Right forelimb (tissue), 1 donor: ENCODE results near the gene ZP3.
"Not testable (repeated sequence)": the region's sequence is repeated elsewhere in the genome, so short reads cannot be mapped to it uniquely, and the experiment has no call there.

Experiments
- DNase-seq: peaks from one replicate; pipeline ENCODE4 v3.0.0-alpha.2; 2018

Gene ZP3

GRCh38 chr7:76407718-76408117 is 17.0 kb upstream of the ZP3 start:
- no peak for DNase-seq

GRCh38 chr7:76408121-76408560 is 16.6 kb upstream of the ZP3 start:
- no peak for DNase-seq

DNA sequence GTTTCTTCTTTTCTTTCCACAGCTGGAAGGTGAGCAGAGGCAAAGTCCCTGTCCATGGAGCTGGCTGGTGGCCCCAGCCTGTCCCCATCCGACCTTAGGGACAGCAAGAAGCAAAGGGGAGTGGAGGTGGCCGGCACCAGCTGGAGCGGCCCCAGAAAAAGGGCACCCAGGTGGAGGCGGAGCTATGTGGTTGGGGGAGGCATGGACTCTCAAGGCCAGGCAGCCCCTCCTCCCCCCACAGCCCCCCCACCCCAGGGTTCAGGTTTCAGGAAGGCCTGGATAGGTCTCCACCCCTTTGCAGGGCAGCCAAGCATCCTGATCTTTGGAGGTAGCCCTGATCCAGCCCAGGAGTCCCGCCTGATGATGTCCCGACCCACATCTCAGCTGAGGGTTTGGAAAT is 15.2 kb upstream of the ZP3 start, which contains the start of gene SSC4D:
SSC4D (minus strand) TSS at position 161 of the 400 bp plus-strand sequence. CDS start 5,258 bp downstream, outside the sequence.
- DNase-seq = no peak

DNA sequence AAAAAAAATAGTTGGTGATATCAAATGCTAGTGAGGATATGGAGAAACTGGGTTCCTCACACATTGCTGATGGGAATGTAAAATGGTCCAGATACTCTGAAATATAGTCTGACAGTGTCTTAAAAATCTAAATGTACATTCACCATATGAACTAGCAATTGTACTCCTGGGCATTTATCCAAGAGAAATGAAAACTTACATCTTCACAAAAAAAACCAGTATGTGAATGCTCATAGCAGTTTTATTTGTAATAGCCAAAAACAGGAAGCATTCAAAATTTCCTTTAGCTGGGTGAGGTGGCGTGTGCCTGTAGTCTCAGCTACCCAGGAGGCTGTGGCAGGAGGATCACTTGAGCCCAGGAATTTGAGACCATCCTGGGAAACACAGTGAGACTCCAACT is 13.1 kb upstream of the ZP3 start:
- no peak for DNase-seq

GRCh38 chr7:76412249-76412648 is 12.5 kb upstream of the ZP3 start:
- DNase-seq = no peak

DNA sequence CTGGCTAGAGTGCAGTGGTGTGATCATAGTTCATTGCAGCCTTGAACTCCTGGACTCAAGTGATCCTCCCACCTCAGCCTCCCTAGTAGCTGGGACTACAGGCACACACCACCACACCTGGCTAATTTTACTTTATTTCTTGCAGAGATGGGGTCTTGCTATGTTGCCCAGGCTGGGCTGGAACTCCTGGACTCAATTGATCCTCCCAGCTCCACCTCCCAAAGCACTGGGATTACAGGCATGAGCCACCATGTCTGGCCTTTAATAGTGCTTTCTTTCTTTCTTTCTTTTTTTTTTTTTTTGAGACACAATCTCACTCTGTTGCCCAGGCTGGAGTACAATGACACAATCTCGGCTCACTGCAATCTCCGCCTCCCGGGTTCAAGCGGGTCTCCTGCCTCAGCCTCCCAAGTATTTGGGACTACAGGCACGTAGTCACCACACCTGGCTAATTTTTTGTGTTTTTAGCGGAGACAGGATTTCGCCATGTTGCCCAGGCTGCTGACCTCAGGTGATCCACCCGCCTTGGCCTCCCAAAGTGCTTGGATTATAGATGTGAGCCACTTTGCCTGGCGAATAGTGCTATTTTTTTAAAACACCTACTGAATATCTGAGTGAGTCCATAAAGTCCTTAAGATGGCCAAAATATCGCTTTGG is 7.0 kb upstream of the ZP3 start:
- DNase-seq = not testable (repeated sequence)

- not testable (repeated sequence) for DNase-seq
Measured at GRCh38 chr7:76421097-76421496, 3.7 kb upstream of the ZP3 start.

DNA sequence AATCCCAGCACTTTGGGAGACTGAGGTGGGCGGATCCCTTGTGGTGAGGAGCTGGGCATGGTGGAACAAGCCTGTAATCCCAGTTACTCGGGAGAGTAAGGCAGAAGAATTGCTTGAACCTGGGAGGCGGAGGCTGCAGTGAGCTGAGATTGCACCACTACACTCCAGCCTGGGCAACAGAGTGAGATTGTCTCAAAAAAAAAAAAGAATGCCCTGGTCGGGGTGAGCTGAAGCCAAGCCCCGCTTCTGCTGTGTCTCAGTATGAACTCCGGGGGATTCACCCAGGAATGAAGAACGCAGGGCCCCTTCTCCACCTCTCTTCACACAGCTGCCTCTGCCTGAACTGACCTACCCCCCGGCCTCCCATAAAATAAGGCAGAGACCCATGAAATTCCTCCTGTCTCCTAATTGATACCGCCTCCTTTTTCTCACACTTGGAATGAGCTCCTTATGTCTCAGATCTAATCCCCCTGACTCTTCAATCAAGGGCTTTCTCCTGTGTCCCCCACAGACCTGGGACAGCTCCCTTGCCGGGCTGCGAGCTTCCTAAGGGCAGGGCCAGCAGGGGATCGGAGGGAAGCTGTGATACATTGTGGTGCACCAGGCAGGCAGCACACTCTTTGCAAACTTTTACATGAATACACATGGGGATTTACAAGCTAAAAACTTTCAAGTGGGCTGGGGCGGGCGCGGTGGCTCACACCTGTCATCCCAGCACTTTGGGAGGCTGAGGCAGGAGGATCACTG is 911 bp upstream of the ZP3 start:
- DNase-seq = no peak

DNA sequence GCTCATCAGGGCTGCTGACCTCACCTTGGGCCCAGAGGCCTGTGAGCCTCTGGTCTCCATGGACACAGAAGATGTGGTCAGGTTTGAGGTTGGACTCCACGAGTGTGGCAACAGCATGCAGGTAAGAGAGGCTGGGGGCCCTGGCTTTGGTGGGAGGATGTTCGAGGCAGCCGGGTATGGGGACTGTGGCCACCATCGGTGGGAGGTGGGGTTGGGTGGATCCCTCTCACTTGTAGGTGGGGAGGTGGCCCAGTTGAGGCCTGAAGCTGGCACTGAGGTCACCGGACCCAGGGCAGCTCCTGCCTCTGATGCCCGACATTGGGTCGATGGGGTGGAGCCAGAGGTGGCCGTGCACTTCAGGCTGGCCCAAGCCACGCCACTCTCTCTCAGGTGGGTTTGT is 406 bp downstream of the ZP3 start:
- DNase-seq = no peak

DNA sequence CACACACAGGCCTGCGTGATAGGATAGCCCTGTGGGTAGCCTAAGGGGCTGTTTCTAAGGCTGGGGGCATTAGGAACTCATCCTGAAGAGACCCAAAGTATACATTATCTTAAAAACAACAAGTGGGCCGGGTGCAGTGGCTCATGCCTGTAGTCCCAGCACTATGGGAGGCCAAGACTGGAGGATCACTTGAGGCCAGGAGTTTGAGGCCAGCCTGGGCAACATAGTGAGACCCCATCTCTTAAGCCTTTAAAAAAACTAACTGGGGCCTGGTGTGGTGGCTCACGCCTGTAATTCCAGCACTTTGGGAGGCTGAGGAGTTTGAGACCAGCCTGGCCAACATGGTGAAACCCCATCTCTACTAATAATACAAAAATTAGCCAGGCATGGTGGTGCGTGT is 808 bp downstream of the ZP3 start:
- DNase-seq = not testable (repeated sequence)

DNA sequence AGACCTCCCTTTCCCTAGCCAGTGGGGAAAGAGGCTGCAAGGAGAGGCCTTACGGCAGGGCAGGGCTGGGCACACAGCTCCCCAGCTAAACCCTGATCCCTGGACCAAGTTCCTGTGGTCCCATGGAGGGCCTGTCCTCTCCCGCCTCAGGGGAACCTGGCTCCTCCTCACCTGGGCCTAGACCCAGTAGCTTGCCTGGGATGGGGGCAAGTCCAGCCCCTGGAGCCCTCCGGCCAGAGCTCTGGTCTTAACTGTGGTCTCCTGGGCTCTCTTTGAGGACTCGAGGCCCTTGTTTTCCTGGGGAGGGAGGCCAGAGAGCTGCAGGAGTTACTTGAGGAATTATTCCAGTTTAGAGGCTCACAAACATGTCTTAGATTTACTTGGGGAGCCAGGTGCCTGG is 1.5 kb downstream of the ZP3 start:
- no peak for DNase-seq

DNA sequence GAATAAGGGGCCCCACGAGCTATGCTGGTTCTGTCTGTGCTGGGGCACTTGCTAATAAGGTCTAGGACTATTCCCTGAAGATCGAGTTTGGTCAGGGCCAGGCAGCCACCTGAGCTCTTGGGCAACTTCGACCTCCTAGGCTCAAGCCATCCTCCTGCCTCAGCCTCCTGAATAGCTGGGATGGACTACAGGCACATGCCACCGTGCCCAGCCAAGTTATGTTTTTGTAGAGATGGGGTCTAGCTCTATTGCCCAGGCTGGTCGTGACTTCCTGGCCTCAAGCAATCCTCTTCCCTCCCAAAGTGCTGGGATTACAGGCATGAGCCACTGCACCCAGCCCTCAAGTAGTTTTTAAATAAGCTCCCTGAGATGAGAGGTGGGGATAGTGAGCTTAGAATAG is 2.9 kb downstream of the ZP3 start:
- no peak for DNase-seq

DNA sequence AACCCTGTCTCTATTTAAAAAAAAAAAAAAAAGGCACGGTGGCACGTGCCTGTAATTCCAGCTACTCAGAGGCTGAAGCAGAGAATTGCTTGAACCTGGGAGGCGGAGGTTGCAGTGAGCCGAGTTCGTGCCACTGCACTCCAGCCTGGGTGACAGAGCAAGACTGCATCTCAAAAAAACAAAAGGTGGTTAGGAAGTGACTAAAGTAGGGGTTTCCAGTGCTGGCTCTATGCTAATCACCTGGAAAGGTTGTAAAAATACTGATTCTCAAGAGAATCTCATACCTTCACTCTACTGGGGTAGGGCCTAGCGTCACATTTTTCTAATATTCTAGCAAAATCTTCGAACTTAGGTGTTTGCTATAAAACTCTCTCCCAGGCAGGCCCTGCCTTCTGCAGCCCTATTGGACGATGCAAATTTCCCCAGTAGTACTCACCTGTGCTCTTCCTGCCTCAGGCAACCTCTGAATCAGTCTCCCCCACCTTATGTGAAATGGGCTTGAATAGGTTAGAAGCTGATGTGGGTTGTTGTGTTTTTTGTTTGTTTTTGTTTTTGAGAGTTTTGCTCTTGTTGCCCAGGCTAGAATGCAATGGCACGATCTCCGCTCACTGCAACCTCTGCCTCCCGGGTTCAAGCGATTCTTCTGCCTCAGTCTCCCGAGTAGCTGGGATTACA is 3.5 kb downstream of the ZP3 start:
- DNase-seq = no peak

- no peak for DNase-seq
Measured at GRCh38 chr7:76428868-76429805, 4.4 kb downstream of the ZP3 start.

DNA sequence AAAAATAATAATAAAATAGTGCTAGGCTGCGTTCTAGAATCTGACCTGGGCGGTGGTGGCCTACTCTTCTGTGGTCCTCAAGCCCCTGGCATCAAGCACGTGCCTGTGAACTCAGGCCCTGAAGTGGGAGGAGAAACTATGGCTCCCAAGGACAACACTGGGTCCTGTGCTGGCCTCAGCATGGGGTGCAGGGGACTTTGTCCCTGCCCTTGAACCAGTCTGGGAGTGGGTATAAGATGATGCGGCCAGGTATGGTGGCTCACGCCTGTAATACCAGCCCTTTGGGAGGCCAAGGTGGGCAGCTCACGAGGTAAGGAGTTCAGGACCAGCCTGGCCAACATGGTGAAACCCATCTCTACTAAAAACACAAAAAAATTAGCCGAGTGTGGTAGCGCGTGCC is 5.5 kb downstream of the ZP3 start:
- DNase-seq = no peak

DNA sequence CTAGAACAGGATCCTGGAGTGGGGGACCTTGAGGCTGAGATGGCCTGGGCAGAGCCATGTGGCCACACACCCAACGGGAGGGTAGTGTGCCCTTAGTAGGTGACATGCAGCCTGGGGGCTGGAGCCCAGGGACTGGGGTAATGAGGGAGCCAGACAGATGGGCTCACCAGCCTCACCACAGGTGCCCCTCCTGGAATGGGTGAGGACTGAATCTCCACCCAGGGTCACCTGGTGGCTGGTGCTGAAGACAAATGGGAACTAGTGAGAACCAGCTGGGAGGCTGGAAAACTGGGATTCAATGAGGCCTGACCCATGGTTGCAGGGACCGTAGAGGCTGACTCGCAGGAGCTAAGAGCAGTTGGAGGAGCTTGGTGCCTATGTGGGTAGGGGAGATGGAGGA is 6.1 kb downstream of the ZP3 start:
- DNase-seq = no peak

DNA sequence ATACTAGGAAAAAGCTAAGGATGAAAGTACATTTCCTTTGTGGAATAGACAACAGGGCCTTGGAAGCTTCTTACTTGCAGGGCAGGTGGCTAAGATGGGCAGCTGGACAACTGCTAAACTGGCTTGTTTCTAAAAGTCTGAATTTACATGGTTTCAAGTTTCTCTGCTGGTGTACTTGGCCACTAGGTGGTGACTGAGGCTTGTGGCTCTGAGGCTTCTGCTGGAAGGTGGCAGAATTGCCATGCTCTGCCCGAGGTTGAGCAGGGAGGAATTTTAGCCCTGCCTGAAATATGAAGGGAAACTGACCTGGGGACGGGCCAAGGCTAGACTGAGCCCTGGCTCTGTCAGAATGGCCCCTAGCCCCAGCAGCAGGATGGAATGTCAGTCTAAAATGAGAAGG is 13.1 kb downstream of the ZP3 start:
- DNase-seq = peak; percentile 62

DNA sequence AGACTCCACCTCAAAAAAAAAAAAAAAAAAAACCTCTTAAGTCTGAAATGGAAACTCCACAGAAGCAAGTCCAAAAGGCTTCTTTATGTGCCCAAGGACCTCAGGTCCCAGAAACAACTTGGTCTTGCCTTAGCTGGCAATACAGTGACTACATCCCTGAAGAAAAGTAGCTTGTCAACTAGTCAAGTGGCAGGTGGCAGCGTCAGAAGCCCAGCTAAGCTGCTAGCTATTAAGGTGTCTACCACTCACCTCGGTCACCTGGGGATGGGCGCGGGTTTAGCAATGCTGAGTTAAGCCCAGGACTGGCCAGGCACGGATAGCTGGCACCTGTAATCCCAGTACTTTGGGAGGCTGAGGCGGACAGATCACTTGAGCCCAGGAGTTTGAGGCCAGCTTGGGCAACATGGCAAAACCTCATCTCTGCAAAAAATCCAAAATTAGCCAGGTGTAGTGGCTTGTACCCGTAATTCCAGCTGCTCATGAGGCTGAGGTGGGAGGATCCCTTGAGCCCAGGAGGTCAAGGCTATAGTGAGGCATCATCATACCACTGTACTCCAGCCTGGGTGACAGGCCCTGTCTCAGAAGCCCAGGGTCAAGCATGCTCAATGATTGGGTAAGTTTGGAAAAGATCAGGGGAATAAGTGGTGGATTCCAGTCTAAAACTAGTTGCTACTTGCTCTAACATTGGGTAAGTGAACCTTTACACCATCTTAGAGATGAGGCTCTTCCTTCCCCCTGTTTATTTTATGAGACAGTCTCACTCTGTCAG is 14.6 kb downstream of the ZP3 start:
- not testable (repeated sequence) for DNase-seq

DNA sequence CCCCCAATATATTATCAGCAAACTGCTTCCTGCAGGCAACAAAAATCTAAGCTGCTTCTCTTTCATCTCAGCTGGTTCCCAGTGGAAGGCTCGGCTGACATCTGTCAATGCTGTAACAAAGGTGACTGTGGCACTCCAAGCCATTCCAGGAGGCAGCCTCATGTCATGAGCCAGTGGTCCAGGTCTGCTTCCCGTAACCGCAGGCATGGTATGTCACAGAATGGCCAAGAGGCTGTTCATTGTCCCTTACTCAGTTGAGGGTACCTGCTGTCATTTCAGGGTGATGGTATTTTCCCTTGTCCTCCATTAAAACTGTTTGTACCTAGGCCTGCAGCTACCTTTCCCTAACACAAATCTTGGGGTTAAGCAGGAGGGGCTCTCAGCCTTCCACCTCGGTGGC is 15.7 kb downstream of the ZP3 start:
- DNase-seq = not testable (repeated sequence)

DNA sequence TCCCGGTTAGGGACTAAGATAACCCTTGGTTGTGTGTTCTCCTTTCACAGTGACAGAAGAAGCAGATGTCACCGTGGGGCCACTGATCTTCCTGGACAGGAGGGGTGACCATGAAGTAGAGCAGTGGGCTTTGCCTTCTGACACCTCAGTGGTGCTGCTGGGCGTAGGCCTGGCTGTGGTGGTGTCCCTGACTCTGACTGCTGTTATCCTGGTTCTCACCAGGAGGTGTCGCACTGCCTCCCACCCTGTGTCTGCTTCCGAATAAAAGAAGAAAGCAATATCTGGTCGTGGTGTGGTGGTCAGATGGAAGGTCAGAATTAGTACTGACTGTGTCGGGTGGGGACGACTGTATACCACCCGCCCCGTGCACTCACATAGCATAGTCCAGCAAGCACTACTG is 17.0 kb downstream of the ZP3 start:
- not testable (repeated sequence) for DNase-seq

GRCh38 chr7:76442664-76443446 is 18.1 kb downstream of the ZP3 start:
- DNase-seq = not testable (repeated sequence)
